HepG2 (cell line): ENCODE measurements around the gene ATIC. TPM values are rescaled to one million over a fixed set of nuclear protein-coding genes. Genes with fewer than 3 reads are reported as not detected.

Experiments used
- ATAC-seq: fragments of 200-7000 bp; cut with Tn5 transposase; 3 replicates; pipeline ENCODE4 v1.9.1; 2020; ENCODE audit warnings: mild to moderate bottlenecking, moderate library complexity
- BruUV-seq: library from RNA; stranded (reverse); fragments of 400-500 nt; replicated peaks from 2 replicates; lab custom pipeline; 2021; lab: Mats Ljungman, UMichigan
- CTCF ChIA-PET: fragments of 300-600 bp; formaldehyde crosslinking; extraction: SDS; loops from one replicate; lab custom pipeline; 2021; ENCODE audit warnings: low total read pairs, inconsistent platforms, low intra/inter-chr PET ratio; lab: Yijun Ruan, JAX
- POLR2A ChIA-PET: fragments of 350-600 bp; sonication (Branson Sonifier 250); formaldehyde crosslinking; loops from one replicate; lab custom pipeline; 2020; ENCODE audit warnings: antibody characterized with exemption, inconsistent platforms; lab: Yijun Ruan, JAX
- DNase-seq: peaks from one replicate; pipeline ENCODE4 v3.0.0-alpha.2; 2015; ENCODE audit warnings: low spot score
- FAIRE-seq: peaks from 3 replicates; lab custom pipeline; 2011; peaks lifted over from hg19 to GRCh38; lab: Jason Lieb, UNC
- H2AFZ ChIP-seq: one replicate; pipeline ENCODE4 v1.6.1; 2011; ENCODE audit warnings: low read length, inconsistent platforms
- H3K27ac ChIP-seq: fragments of 300-600 bp; 3 replicates; pipeline ENCODE4 v1.8.0; 2011; ENCODE audit warnings: mixed run types, mild to moderate bottlenecking, mixed read lengths, low read length, inconsistent platforms; ENCODE audit not compliant: insufficient read depth; ENCODE audit errors: extremely low read length
- H3K27me3 ChIP-seq, 2 experiments: fragments of 200-600 bp in 1 of 2; 2 replicates in 1 of 2; 3 replicates in 1 of 2; pipeline versions ENCODE4 v1.6.0 to v1.8.0; 2011; ENCODE audit warnings: low read length in 2 of 2, mild to moderate bottlenecking in 2 of 2, moderate library complexity in 2 of 2, inconsistent platforms in 1 of 2; ENCODE audit not compliant: insufficient read depth in 2 of 2, control insufficient read depth in 1 of 2
- H3K36me3 ChIP-seq, 2 experiments: fragments of 200-600 bp in 1 of 2; replicated peaks in 1 of 2; 2 replicates in 1 of 2; 3 replicates in 1 of 2; pipeline versions ENCODE4 v1.5.1 to v1.8.0; 2011; ENCODE audit warnings: low read length in 2 of 2, inconsistent platforms in 1 of 2; ENCODE audit not compliant: insufficient read depth in 2 of 2, control insufficient read depth in 1 of 2
- H3K4me1 ChIP-seq: 2 replicates; pipeline ENCODE4 v1.5.1; 2012; ENCODE audit warnings: low read length, inconsistent platforms; ENCODE audit not compliant: insufficient read depth
- H3K4me2 ChIP-seq: 2 replicates; pipeline ENCODE4 v1.6.0; 2011; ENCODE audit warnings: low read depth, low read length, inconsistent platforms
- H3K4me3 ChIP-seq, 3 experiments: fragments of 200-600 bp in 1 of 3; sonication (generic), shearing (Covaris generic) in 1 of 3; replicated peaks in 1 of 3; 2 replicates each; pipeline ENCODE4 v1.5.1; 2011 to 2016; ENCODE audit warnings: low read length in 3 of 3, inconsistent platforms in 2 of 3, low read depth in 2 of 3, mild to moderate bottlenecking in 2 of 3, control low read depth in 1 of 3, mixed read lengths in 1 of 3; ENCODE audit not compliant: insufficient read depth in 1 of 3
- H3K79me2 ChIP-seq: one replicate; pipeline ENCODE4 v1.6.1; 2011; ENCODE audit warnings: low read length, inconsistent platforms; ENCODE audit not compliant: insufficient read depth
- H3K9ac ChIP-seq: 2 replicates; pipeline ENCODE4 v1.6.0; 2011; ENCODE audit warnings: mild to moderate bottlenecking, low read depth, low read length, inconsistent platforms; ENCODE audit not compliant: insufficient read depth
- H3K9me3 ChIP-seq: 2 replicates; pipeline ENCODE4 v1.5.1; 2012; ENCODE audit warnings: mild to moderate bottlenecking, low read length
- H4K20me1 ChIP-seq: 2 replicates; pipeline ENCODE4 v1.6.0; 2011; ENCODE audit warnings: inconsistent platforms, mild to moderate bottlenecking, low read length, moderate library complexity; ENCODE audit not compliant: insufficient read depth
- AGO2 ChIP-seq: fragments of 200-400 bp; formaldehyde crosslinking; optimal IDR thresholded peaks from 2 replicates; pipeline ENCODE3; 2017; ENCODE audit warnings: mild to moderate bottlenecking, low read depth, low read length, moderate library complexity
- ARNT2 ChIP-seq: sonication (generic); formaldehyde crosslinking; IDR thresholded peaks from 2 replicates; pipeline ENCODE4 v1.8.0; 2022; ENCODE audit warnings: mild to moderate bottlenecking, low read depth, missing genetic modification reagents, moderate library complexity
- BCL3 ChIP-seq: sonication (generic); formaldehyde crosslinking; IDR thresholded peaks from 2 replicates; pipeline ENCODE4 v1.5.1; 2020; ENCODE audit warnings: mild to moderate bottlenecking, missing genetic modification reagents, moderate library complexity
- MED1 ChIP-seq: sonication (generic); formaldehyde crosslinking; IDR thresholded peaks from 2 replicates; pipeline ENCODE4 v1.4.0; 2020; ENCODE audit warnings: missing genetic modification reagents
- POLR2G ChIP-seq: fragments of 200-400 bp; formaldehyde crosslinking; IDR thresholded peaks from 2 replicates; pipeline ENCODE4 v1.6.1; 2018; ENCODE audit warnings: mild to moderate bottlenecking, low read depth, low read length, moderate library complexity
- RBFOX2 ChIP-seq: fragments of 200-400 bp; formaldehyde crosslinking; IDR thresholded peaks from 2 replicates; pipeline ENCODE4 v1.6.1; 2017; ENCODE audit warnings: low read depth, mild to moderate bottlenecking, low read length
- RBM22 ChIP-seq: fragments of 200-400 bp; formaldehyde crosslinking; optimal IDR thresholded peaks from 2 replicates; pipeline ENCODE3; 2017; ENCODE audit warnings: mild to moderate bottlenecking, low read length, moderate library complexity
- SUZ12 ChIP-seq: fragments of 150-350 bp; IDR thresholded peaks from 2 replicates; pipeline ENCODE4 v1.6.1; 2014; ENCODE audit warnings: low read depth, low read length
- U2AF2 ChIP-seq: fragments of 200-400 bp; formaldehyde crosslinking; IDR thresholded peaks from 2 replicates; pipeline ENCODE4 v1.6.1; 2017; ENCODE audit warnings: low read depth, mild to moderate bottlenecking, low read length
- ZBTB46 ChIP-seq: sonication (generic); formaldehyde crosslinking; IDR thresholded peaks from 2 replicates; pipeline ENCODE4 v1.4.0; 2020; ENCODE audit warnings: mild to moderate bottlenecking, missing genetic modification reagents, borderline replicate concordance
- ZNF24 ChIP-seq: fragments of 450-650 bp; IDR thresholded peaks from 2 replicates; pipeline ENCODE4 v1.6.1; 2017; ENCODE audit warnings: antibody characterized with exemption, mild to moderate bottlenecking
- ZNF292 ChIP-seq: sonication (generic); formaldehyde crosslinking; IDR thresholded peaks from 2 replicates; pipeline ENCODE4 v1.8.1; 2022; ENCODE audit warnings: mild to moderate bottlenecking, low read depth, missing genetic modification reagents, borderline replicate concordance
- ZNF816 ChIP-seq: sonication (generic); formaldehyde crosslinking; IDR thresholded peaks from 2 replicates; pipeline ENCODE4 v1.8.0; 2022; ENCODE audit warnings: missing genetic modification reagents, mild to moderate bottlenecking, borderline replicate concordance
- ZNF879 ChIP-seq: sonication (generic); formaldehyde crosslinking; IDR thresholded peaks from 2 replicates; pipeline ENCODE4 v1.8.1; 2023; ENCODE audit warnings: missing genetic modification reagents
- WGBS: methylation state at CpG from one replicate; pipeline ENCODE4 v1.1.6; 2017; ENCODE audit warnings: low lambda C conversion rate; 5-methylcytosine and 5-hydroxymethylcytosine counted together
- in situ Hi-C: cut with HindIII; loops from 2 replicates; pipeline ENCODE4 v1.10.0; 2017; ENCODE audit warnings: low pct_unique_long_range_greater_than_20kb; ENCODE audit not compliant: extremely low pct_ligation_motif_present
- intact Hi-C: fragments of 100-400 bp; cut with micrococcal nuclease; formaldehyde crosslinking; loops from one replicate; pipeline ENCODE4 v1.10.0; 2022; ENCODE audit not compliant: unreplicated experiment
- polyA plus RNA-seq, 8 experiments: library from polyadenylated mRNA; depleted of rRNA in 3 of 8; stranded (reverse) in 7 of 8; unstranded in 1 of 8; fragments of >200 nt; fragmentation: Illumina TruSeq in 4 of 8; extraction: Trizol in 4 of 8; gene quantifications; 2 replicates each; pipeline versions ENCODE4 v1.2.1 to v1.2.3, GENCODE V29; 2011 to 2016; ENCODE audit warnings: low read depth in 4 of 8, missing spikeins in 1 of 8, mixed read lengths in 1 of 8; ENCODE audit not compliant: insufficient read depth in 1 of 8
- total RNA-seq, 5 experiments: library from RNA; depleted of rRNA; stranded (reverse); fragments of >200 nt; fragmentation: Illumina TruSeq; extraction: Trizol; gene quantifications; 2 replicates each; pipeline ENCODE4 v1.2.3, GENCODE V29; 2016; ENCODE audit warnings: low read depth in 1 of 5
- TF ChIP-seq, protein P1 (sequence below): IDR thresholded peaks from 2 replicates; pipeline ENCODE4 v1.6.1; 2016
- TF ChIP-seq, protein P2 (sequence below): sonication (generic); formaldehyde crosslinking; IDR thresholded peaks from 2 replicates; pipeline ENCODE4 v1.9.0; 2022; ENCODE audit warnings: low read depth, missing genetic modification reagents

Gene ATIC
- total and polyA plus RNA-seq, 2 of the 13 experiments (the other 11 are each of a cell fraction or from before 2014, with no cell fraction given), result 89.8 to 146 TPM

DNA sequence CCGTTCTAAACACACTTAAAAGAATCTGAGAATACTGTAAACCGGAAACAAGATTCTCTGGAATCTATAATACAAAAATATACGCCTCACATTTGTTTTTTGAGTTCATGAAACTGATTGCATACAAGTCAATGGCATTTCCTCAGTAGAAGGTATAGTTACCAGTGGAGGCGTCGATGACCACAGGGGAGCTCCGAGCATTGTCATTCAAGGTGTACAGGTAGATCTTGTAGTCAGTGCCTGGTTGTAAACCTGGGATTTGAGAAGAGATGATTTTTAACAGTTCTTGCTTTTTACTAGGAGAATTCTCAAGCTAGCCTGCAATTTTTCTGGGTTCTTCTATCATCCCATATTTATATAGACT, 63.6 kb downstream of the ATIC start:
- WGBS, result 97% methylated on average over 6 of the region's 6 CpGs

DNA sequence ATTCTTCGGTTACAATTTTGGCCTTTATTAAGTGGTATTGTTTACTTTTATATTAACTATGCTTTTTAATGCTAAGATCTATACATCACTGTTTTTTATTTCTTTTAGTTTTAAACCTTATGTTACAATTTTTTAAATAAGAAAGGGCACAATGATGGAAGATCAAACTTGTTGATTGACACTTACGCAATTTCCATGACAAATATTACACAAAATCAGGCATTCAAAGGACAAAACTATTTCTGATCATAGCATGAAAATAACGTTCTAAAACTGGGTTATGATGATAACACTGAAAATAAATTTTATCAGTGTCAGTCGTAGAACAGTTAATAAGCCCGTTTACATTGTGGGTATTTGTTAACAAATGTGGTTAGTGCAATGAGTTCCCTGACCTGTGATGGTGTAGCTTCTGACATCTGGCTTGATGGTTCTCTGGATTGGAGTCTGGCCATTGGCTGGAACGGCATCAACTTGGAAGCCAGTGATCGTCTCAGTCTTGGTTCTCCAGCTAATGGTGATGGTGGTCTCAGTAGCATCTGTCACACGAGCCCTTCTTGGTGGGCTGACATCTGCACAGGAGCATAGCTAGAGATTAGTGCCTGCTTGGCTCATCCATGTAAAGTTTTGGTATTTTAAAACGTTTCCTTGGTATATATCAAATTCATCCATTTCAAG, 64.4 kb downstream of the ATIC start:
- in situ Hi-C loops, result no loop called here
- BruUV-seq, result no TSS peak
- 96% methylated on average over 9 of the region's 9 CpGs for WGBS
- H3K79me2 ChIP-seq, result no peaks in the 10 kb centered on the region
- H3K4me2 ChIP-seq, result no peak overlapping the region
- ChIA-PET POLR2A (interaction anchor here (0.8 to 1.1 kb wide), 2 partner anchors 12 to 26 kb away, joined by 3 read pairs; no protein-coding TSS in a partner anchor), CTCF (no interaction called here)
- H3K9me3 ChIP-seq, result no peaks in the 10 kb centered on the region
- ATAC-seq, result no peak
- intact Hi-C loops, result no loop called here
- no peak for DNase-seq
- no peak overlapping the region for H3K27ac ChIP-seq
- FAIRE-seq, result no peak
- peaks cover 9% of the 10 kb centered on the region for H4K20me1 ChIP-seq
- H3K4me3 ChIP-seq, result no peak overlapping the region
- H2AFZ ChIP-seq, result no peak overlapping the region
- H3K9ac ChIP-seq, result no peak overlapping the region
- H3K4me1 ChIP-seq, result no peaks in the 10 kb centered on the region
- peaks cover 50 to 97% of the 10 kb centered on the region in 2 experiments for H3K36me3 ChIP-seq
- no peaks in the 10 kb centered on the region for H3K27me3 ChIP-seq
- TF ChIP-seq ZNF24 (no peak), ZBTB46 (CRISPR knock-in tag) (no peak), SUZ12 (no peak), ZNF292 (CRISPR knock-in tag) (no peak), BCL3 (no peak), ARNT2 (no peak)
- TF ChIP-seq, protein P1, sequence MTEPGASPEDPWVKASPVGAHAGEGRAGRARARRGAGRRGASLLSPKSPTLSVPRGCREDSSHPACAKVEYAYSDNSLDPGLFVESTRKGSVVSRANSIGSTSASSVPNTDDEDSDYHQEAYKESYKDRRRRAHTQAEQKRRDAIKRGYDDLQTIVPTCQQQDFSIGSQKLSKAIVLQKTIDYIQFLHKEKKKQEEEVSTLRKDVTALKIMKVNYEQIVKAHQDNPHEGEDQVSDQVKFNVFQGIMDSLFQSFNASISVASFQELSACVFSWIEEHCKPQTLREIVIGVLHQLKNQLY, result no peak

More for the DNA sequence above, 63.6 kb downstream of the ATIC start:
- FAIRE-seq (no peak), ATAC-seq (no peak), DNase-seq (no peak)
- H3K9me3 ChIP-seq, result no peaks in the 10 kb centered on the region
- no peaks in the 10 kb centered on the region for H3K4me1 ChIP-seq
- H3K4me2 ChIP-seq, result no peak overlapping the region
- no peaks in the 10 kb centered on the region for H3K27me3 ChIP-seq
- BruUV-seq, result no TSS peak
- no peak overlapping the region for H2AFZ ChIP-seq
- H3K9ac ChIP-seq, result no peak overlapping the region
- H3K79me2 ChIP-seq, result no peaks in the 10 kb centered on the region
- TF ChIP-seq ZNF816 (CRISPR knock-in tag), result peak; percentile 13; the same call in 1 of the 2 replicates
- TF ChIP-seq AGO2, result peak; percentile 63
- no peak for TF ChIP-seq ZNF879 (CRISPR knock-in tag)
- no peak for TF ChIP-seq MED1 (CRISPR knock-in tag)
- TF ChIP-seq U2AF2, result no peak
- TF ChIP-seq, protein P2, sequence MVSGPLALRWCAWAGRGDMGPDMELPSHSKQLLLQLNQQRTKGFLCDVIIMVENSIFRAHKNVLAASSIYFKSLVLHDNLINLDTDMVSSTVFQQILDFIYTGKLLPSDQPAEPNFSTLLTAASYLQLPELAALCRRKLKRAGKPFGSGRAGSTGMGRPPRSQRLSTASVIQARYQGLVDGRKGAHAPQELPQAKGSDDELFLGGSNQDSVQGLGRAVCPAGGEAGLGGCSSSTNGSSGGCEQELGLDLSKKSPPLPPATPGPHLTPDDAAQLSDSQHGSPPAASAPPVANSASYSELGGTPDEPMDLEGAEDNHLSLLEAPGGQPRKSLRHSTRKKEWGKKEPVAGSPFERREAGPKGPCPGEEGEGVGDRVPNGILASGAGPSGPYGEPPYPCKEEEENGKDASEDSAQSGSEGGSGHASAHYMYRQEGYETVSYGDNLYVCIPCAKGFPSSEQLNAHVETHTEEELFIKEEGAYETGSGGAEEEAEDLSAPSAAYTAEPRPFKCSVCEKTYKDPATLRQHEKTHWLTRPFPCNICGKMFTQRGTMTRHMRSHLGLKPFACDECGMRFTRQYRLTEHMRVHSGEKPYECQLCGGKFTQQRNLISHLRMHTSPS (CRISPR knock-in tag), result no peak
- no peak for TF ChIP-seq RBFOX2
- peak; percentile 51; the same call in 1 of the 2 replicates for TF ChIP-seq POLR2G
- peak; percentile 93 for TF ChIP-seq RBM22
- H3K27ac ChIP-seq, result no peak overlapping the region
- H3K36me3 ChIP-seq, result peaks cover 49 to 97% of the 10 kb centered on the region in 2 experiments
- POLR2A ChIA-PET, result interaction anchor here (1.1 kb wide), 1 partner anchor 27 kb away, joined by 3 read pairs; no protein-coding TSS in a partner anchor
- H4K20me1 ChIP-seq, result peaks cover 9% of the 10 kb centered on the region
- in situ Hi-C loops (no loop called here), intact Hi-C loops (no loop called here)
- CTCF ChIA-PET, result no interaction called here
- no peak overlapping the region for H3K4me3 ChIP-seq
